ENCODE results near the gene NDUFC2. TPM values are rescaled to one million over a fixed set of nuclear protein-coding genes. Genes with fewer than 3 reads are reported as not detected.

Gene NDUFC2
- total and polyA plus RNA-seq, 2 of the 13 experiments (the other 11 are each of a cell fraction or from before 2014, with no cell fraction given), result 256 to 363 TPM

DNA sequence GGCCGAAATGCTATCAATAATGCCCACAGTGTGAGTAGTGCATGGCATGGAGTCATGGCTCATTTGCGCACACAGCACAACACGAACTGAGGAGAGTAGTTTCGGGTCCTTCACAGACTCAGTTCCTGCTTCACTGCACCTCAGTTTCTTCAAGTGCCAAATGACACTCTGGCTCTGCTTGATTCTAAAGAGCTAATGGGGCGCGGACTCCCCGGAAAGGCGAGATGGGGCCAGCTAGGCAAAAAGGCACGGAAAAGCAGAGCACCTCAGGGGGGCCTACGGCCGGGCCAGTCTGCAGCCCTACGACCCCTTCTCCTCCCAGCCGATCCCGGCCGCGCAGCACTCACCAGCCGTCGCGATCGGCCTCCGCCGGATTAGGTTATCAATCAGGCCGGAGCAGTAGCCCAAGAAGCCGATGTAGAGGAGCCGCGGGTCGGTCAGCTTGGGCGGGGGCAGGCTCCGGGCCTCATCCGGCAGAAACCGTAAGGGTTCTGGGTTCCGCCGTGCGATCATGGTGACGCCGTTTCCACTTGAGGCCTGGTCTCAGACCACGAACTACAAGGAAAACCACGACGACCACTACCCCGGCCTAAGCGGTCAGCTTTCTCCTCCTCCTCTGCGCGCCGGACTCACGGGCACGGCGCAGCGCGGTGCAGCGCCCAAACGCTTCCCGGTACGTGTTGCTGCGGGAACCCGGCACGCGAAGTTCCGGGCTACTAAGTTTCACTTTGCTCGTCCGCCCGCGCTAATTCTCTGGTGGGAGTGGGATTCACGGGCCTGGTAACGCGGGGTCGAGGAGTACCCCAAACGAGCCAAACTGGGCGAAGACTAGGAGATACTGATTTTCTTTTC is at the start of gene NDUFC2 (continued):
- peak; percentile 68; the same call in 1 of the 2 replicates for TF ChIP-seq HMGXB3 (CRISPR knock-in tag; IDR thresholded peaks at IDR 0.05; ENCODE audit: borderline replicate concordance)
- TF ChIP-seq ZNF292 (CRISPR knock-in tag; IDR thresholded peaks at IDR 0.05; ENCODE audit: borderline replicate concordance, low read depth), result peak; percentile 58
- TF ChIP-seq ZNF891 (CRISPR knock-in tag; IDR thresholded peaks at IDR 0.05), result peak; percentile 96
- TF ChIP-seq PAWR (CRISPR knock-in tag; IDR thresholded peaks at IDR 0.05; ENCODE audit: borderline replicate concordance), result no peak
- TF ChIP-seq U2AF1 (optimal IDR thresholded peaks at IDR 0.05; ENCODE audit: low read depth, low read length), result peak; percentile 72
- TF ChIP-seq ZNF629 (CRISPR knock-in tag; conservative IDR thresholded peaks at IDR 0.05), result peak; percentile 35; the same call in 1 of the 2 replicates
- TF ChIP-seq POLR2A (IDR thresholded peaks at IDR 0.05; ENCODE audit: insufficient read depth in 1 of 2, low read depth in 2 of 2, low read length in 2 of 2), result peak; percentile 83 to 90
- TF ChIP-seq, protein P1, sequence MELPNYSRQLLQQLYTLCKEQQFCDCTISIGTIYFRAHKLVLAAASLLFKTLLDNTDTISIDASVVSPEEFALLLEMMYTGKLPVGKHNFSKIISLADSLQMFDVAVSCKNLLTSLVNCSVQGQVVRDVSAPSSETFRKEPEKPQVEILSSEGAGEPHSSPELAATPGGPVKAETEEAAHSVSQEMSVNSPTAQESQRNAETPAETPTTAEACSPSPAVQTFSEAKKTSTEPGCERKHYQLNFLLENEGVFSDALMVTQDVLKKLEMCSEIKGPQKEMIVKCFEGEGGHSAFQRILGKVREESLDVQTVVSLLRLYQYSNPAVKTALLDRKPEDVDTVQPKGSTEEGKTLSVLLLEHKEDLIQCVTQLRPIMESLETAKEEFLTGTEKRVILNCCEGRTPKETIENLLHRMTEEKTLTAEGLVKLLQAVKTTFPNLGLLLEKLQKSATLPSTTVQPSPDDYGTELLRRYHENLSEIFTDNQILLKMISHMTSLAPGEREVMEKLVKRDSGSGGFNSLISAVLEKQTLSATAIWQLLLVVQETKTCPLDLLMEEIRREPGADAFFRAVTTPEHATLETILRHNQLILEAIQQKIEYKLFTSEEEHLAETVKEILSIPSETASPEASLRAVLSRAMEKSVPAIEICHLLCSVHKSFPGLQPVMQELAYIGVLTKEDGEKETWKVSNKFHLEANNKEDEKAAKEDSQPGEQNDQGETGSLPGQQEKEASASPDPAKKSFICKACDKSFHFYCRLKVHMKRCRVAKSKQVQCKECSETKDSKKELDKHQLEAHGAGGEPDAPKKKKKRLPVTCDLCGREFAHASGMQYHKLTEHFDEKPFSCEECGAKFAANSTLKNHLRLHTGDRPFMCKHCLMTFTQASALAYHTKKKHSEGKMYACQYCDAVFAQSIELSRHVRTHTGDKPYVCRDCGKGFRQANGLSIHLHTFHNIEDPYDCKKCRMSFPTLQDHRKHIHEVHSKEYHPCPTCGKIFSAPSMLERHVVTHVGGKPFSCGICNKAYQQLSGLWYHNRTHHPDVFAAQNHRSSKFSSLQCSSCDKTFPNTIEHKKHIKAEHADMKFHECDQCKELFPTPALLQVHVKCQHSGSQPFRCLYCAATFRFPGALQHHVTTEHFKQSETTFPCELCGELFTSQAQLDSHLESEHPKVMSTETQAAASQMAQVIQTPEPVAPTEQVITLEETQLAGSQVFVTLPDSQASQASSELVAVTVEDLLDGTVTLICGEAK (IDR thresholded peaks at IDR 0.05), result peak; percentile 44
- TF ChIP-seq, protein P1 (CRISPR knock-in tag; IDR thresholded peaks at IDR 0.05), result peak; percentile 94
- TF ChIP-seq PCBP1 (IDR thresholded peaks at IDR 0.05; ENCODE audit: borderline replicate concordance, low read depth, low read length), result peak; percentile 88; the same call in 1 of the 2 replicates
- peak; percentile 57 for TF ChIP-seq HNF4A (CRISPR knock-in tag; IDR thresholded peaks at IDR 0.05)
- TF ChIP-seq EHMT2 (IDR thresholded peaks at IDR 0.05; ENCODE audit: borderline replicate concordance, low read depth, low read length), result peak; percentile 33; the same call in 1 of the 2 replicates
- TF ChIP-seq ZNF720 (CRISPR knock-in tag; IDR thresholded peaks at IDR 0.05), result 0 out of 2 replicates have a peak, but pooled peaks have one; percentile 55
- TF ChIP-seq ZNF569 (CRISPR knock-in tag; IDR thresholded peaks at IDR 0.05; ENCODE audit: borderline replicate concordance), result peak; percentile 78; the same call in 1 of the 2 replicates
